K562 (cell line): ENCODE data around the gene ROM1. TPM values are rescaled to one million over a fixed set of nuclear protein-coding genes. Genes with fewer than 3 reads are reported as not detected.

Experiments used
- ATF1 ChIP-seq, 2 experiments: fragments of 450-650 bp in 1 of 2; IDR thresholded peaks; 2 replicates each; pipeline ENCODE4 v1.6.1; 2016; ENCODE audit warnings: missing compliant biosample characterization in 1 of 2, missing genetic modification characterization in 1 of 2
- CTBP1 ChIP-seq: fragments of 450-650 bp; IDR thresholded peaks from 2 replicates; pipeline ENCODE4 v1.6.1; 2016; ENCODE audit warnings: borderline replicate concordance
- CTCFL ChIP-seq: IDR thresholded peaks from 2 replicates; pipeline ENCODE4 v1.6.1; 2011; ENCODE audit warnings: borderline replicate concordance, low read depth, mild to moderate bottlenecking, moderate library complexity, low read length; ENCODE audit not compliant: insufficient read depth, poor library complexity, severe bottlenecking
- EP300 ChIP-seq: IDR thresholded peaks from 2 replicates; pipeline ENCODE4 v1.6.1; 2012; ENCODE audit warnings: low read length, improper control_type of control experiment
- LCOR ChIP-seq: sonication (generic); formaldehyde crosslinking; IDR thresholded peaks from 2 replicates; pipeline ENCODE4 v1.8.0; 2022; ENCODE audit warnings: mild to moderate bottlenecking, missing genetic modification reagents
- MTA2 ChIP-seq: fragments of 450-650 bp; IDR thresholded peaks from 2 replicates; pipeline ENCODE4 v1.6.1; 2016; ENCODE audit warnings: low read depth
- POU5F1 ChIP-seq: fragments of 150-350 bp; IDR thresholded peaks from 2 replicates; pipeline ENCODE4 v1.6.1; 2014; ENCODE audit warnings: borderline replicate concordance, low read length, low read depth, mild to moderate bottlenecking; ENCODE audit not compliant: partially characterized antibody
- RBFOX2 ChIP-seq: fragments of 200-400 bp; formaldehyde crosslinking; IDR thresholded peaks from 2 replicates; pipeline ENCODE4 v1.6.1; 2017; ENCODE audit warnings: low read depth, mild to moderate bottlenecking, low read length, moderate library complexity
- SAFB2 ChIP-seq: fragments of 200-400 bp; formaldehyde crosslinking; IDR thresholded peaks from 2 replicates; pipeline ENCODE4 v1.6.1; 2018; ENCODE audit warnings: borderline replicate concordance, low read length, low read depth, moderate library complexity; ENCODE audit not compliant: severe bottlenecking
- SRF ChIP-seq, 2 experiments: fragments of 250-450, 450-650 bp in 1 of 2; sonication (Bioruptor Pico) in 1 of 2; sonication (generic) in 1 of 2; formaldehyde crosslinking; IDR thresholded peaks; 2 replicates each; pipeline versions ENCODE4 v1.5.0 to v1.5.1; 2020 to 2022; ENCODE audit warnings: mild to moderate bottlenecking in 1 of 2, missing genetic modification reagents in 1 of 2
- TCF3 ChIP-seq: sonication (generic); formaldehyde crosslinking; IDR thresholded peaks from 2 replicates; pipeline ENCODE4 v1.4.0; 2020; ENCODE audit warnings: mild to moderate bottlenecking, missing genetic modification reagents
- YY1 ChIP-seq, 3 experiments: IDR thresholded peaks; 2 replicates each; pipeline ENCODE4 v1.6.1; 2011; ENCODE audit warnings: low read length in 2 of 3, mild to moderate bottlenecking in 2 of 3, moderate library complexity in 2 of 3, borderline replicate concordance in 1 of 3, control low read depth in 1 of 3, low read depth in 1 of 3; ENCODE audit not compliant: insufficient read depth in 3 of 3, insufficient replicate concordance in 2 of 3, control insufficient read depth in 1 of 3, insufficient read length in 1 of 3; ENCODE audit errors: extremely low read depth in 1 of 3
- ZNF830 ChIP-seq: fragments of 250-450 bp; sonication (Bioruptor Pico); IDR thresholded peaks from 2 replicates; pipeline ENCODE4 v1.5.0; 2021; ENCODE audit warnings: mild to moderate bottlenecking
- polyA plus RNA-seq, 8 experiments: library from polyadenylated mRNA; depleted of rRNA in 4 of 8; stranded (reverse) in 5 of 8; unstranded in 3 of 8; fragments of >200 nt; fragmentation: Nextera tagmentation in 2 of 8; fragmentation: Illumina TruSeq in 1 of 8; extraction: Ambion mirVana in 2 of 8; extraction: Trizol in 1 of 8; gene quantifications; 2 replicates each; pipeline versions ENCODE4 v1.2.1 to v1.2.3, GENCODE V29; 2011 to 2014; ENCODE audit warnings: inconsistent platforms in 1 of 8, missing spikeins in 1 of 8
- total RNA-seq, 7 experiments: library from RNA; depleted of rRNA in 6 of 7; stranded (reverse); fragments of >200 nt in 6 of 7; fragmentation: Illumina TruSeq in 2 of 7; extraction: Trizol in 2 of 7; gene quantifications; 2 replicates each; pipeline versions ENCODE4 v1.2.1 to v1.2.3, GENCODE V29; 2011 to 2021; ENCODE audit warnings: low replicate concordance in 1 of 7

Gene ROM1
- total and polyA plus RNA-seq, 9 of the 15 experiments (the other 6 are each of a cell fraction or from before 2014, with no cell fraction given): 0.75 to 4.0 (median 2.6) TPM

- TF ChIP-seq SRF (CRISPR knock-in tag; IDR thresholded peaks at IDR 0.05) (no peak), ATF1 (CRISPR knock-in tag; IDR thresholded peaks at IDR 0.05) (no peak), ATF1 (tag; IDR thresholded peaks at IDR 0.05) (peak; percentile 28; the same call in 1 of the 2 replicates), LCOR (CRISPR knock-in tag) (no peak; the same call in 1 of the 2 replicates), POU5F1 (no peak), CTBP1 (no peak), EP300 (no peak), MTA2 (no peak), TCF3 (CRISPR knock-in tag) (no peak), SAFB2 (no peak), YY1 (IDR thresholded peaks at IDR 0.05; ENCODE audit: borderline replicate concordance in 1 of 3, control insufficient read depth in 1 of 3, extremely low read depth in 1 of 3, insufficient read depth in 3 of 3, insufficient read length in 1 of 3, insufficient replicate concordance in 2 of 3, low read depth in 1 of 3, low read length in 2 of 3) (no peak), CTCFL (no peak), ZNF830 (no peak), RBFOX2 (peak; percentile 52)
These were observed 10.7 kb upstream of the ROM1 start (continued) for GRCh38 chr11:62602141-62603071.
